Type B pancreatic cell (in vitro differentiated cells): ENCODE data around the gene KAZN. TPM values are rescaled to one million over a fixed set of nuclear protein-coding genes. Genes with fewer than 3 reads are reported as not detected.

Source experiments
- DNase-seq: peaks from one replicate; pipeline ENCODE4 v3.0.0; 2021; ENCODE audit warnings: mixed read lengths; ENCODE audit not compliant: unreplicated experiment; ENCODE audit errors: extremely low spot score
- H3K27ac Mint-ChIP-seq: 2 replicates; pipeline ENCODE4 v1.8.0; 2021; ENCODE audit warnings: mild to moderate bottlenecking, mixed read lengths
- H3K27me3 Mint-ChIP-seq: 2 replicates; pipeline ENCODE4 v1.8.0; 2021; ENCODE audit warnings: mixed read lengths
- H3K36me3 Mint-ChIP-seq: 2 replicates; pipeline ENCODE4 v1.8.0; 2021; ENCODE audit warnings: mixed read lengths
- H3K4me1 Mint-ChIP-seq: one replicate; pipeline ENCODE4 v1.8.0; 2021; ENCODE audit warnings: mixed read lengths; ENCODE audit not compliant: unreplicated experiment
- H3K4me3 Mint-ChIP-seq: 2 replicates; pipeline ENCODE4 v1.8.0; 2021; ENCODE audit warnings: mild to moderate bottlenecking, mixed read lengths
- H3K9me3 Mint-ChIP-seq: 2 replicates; pipeline ENCODE4 v1.8.0; 2021; ENCODE audit warnings: mixed read lengths
- CTCF ChIP-seq: fragments of 200-600 bp; sonication (generic); conservative IDR thresholded peaks from 2 replicates; pipeline ENCODE4 v1.5.0; 2021; ENCODE audit warnings: antibody characterized with exemption, mild to moderate bottlenecking
- total RNA-seq: library from RNA; stranded (reverse); gene quantifications from 2 replicates; pipeline ENCODE4 v1.2.1, GENCODE V29; 2021; ENCODE audit warnings: low replicate concordance

The KAZN gene
- total RNA-seq, 1 donor from 2014 or later = 33.7 TPM

- Mint-ChIP-seq H3K27ac (no peak overlapping the region), H3K27me3 (no peaks in the 10 kb centered on the region), H3K4me1 (peaks cover 19% of the 10 kb centered on the region), H3K9me3 (no peaks in the 10 kb centered on the region), H3K4me3 (no peak overlapping the region), H3K36me3 (peaks cover 4% of the 10 kb centered on the region)
- no peak for DNase-seq
- no peak for TF ChIP-seq CTCF
Observed at GRCh38 chr1:15001317-15001915, 402.9 kb downstream of the KAZN start.

GRCh38 chr1:15002325-15002724, 403.8 kb downstream of the KAZN start:
- no peak for DNase-seq
- peaks cover 4% of the 10 kb centered on the region for H3K36me3 Mint-ChIP-seq
- H3K4me1 Mint-ChIP-seq = peaks cover 14% of the 10 kb centered on the region
- H3K27ac Mint-ChIP-seq = no peak overlapping the region
- H3K4me3 Mint-ChIP-seq = no peak overlapping the region
- no peaks in the 10 kb centered on the region for H3K9me3 Mint-ChIP-seq
- H3K27me3 Mint-ChIP-seq = no peaks in the 10 kb centered on the region
- no peak for TF ChIP-seq CTCF

- H3K4me3 Mint-ChIP-seq = no peak overlapping the region
- no peak for TF ChIP-seq CTCF
- H3K4me1 Mint-ChIP-seq = peaks cover 23% of the 10 kb centered on the region
- H3K36me3 Mint-ChIP-seq = peaks cover 4% of the 10 kb centered on the region
- no peaks in the 10 kb centered on the region for H3K27me3 Mint-ChIP-seq
- H3K9me3 Mint-ChIP-seq = no peaks in the 10 kb centered on the region
- no peak for DNase-seq
- H3K27ac Mint-ChIP-seq = no peak overlapping the region
Observed at GRCh38 chr1:15004396-15004795, 405.9 kb downstream of the KAZN start.

GRCh38 chr1:15005116-15005515, 406.6 kb downstream of the KAZN start:
- no peak overlapping the region for H3K4me3 Mint-ChIP-seq

GRCh38 chr1:15007368-15007767, 408.9 kb downstream of the KAZN start:
- peaks cover 24% of the 10 kb centered on the region for H3K4me1 Mint-ChIP-seq
- no peak for TF ChIP-seq CTCF
- no peak overlapping the region for H3K4me3 Mint-ChIP-seq
- H3K27me3 Mint-ChIP-seq = no peaks in the 10 kb centered on the region
- H3K36me3 Mint-ChIP-seq = peaks cover 7% of the 10 kb centered on the region
- no peaks in the 10 kb centered on the region for H3K9me3 Mint-ChIP-seq
- no peak overlapping the region for H3K27ac Mint-ChIP-seq
- DNase-seq = no peak

More at GRCh38 chr1:15005116-15005515, 406.6 kb downstream of the KAZN start:
- Mint-ChIP-seq H3K9me3 (no peaks in the 10 kb centered on the region), H3K36me3 (peaks cover 6% of the 10 kb centered on the region), H3K4me1 (peaks cover 18% of the 10 kb centered on the region), H3K27me3 (no peaks in the 10 kb centered on the region), H3K27ac (no peak overlapping the region)
- DNase-seq = no peak
- TF ChIP-seq CTCF = no peak

- Mint-ChIP-seq H3K9me3 (no peaks in the 10 kb centered on the region), H3K27ac (no peak overlapping the region), H3K4me3 (no peak overlapping the region), H3K36me3 (peaks cover 7% of the 10 kb centered on the region), H3K27me3 (no peaks in the 10 kb centered on the region), H3K4me1 (peaks cover 24% of the 10 kb centered on the region)
- DNase-seq = no peak
- TF ChIP-seq CTCF = no peak
Observed at GRCh38 chr1:15007842-15008241, 409.4 kb downstream of the KAZN start.
